ENCODE measurements around the gene CDKAL1.

- TF ChIP-seq ZNF8 (CRISPR knock-in tag; IDR thresholded peaks at IDR 0.05) (no peak), RARB (CRISPR knock-in tag; IDR thresholded peaks at IDR 0.05) (no peak), PPARA (CRISPR knock-in tag; IDR thresholded peaks at IDR 0.05; ENCODE audit: borderline replicate concordance) (no peak), CSDC2 (CRISPR knock-in tag; IDR thresholded peaks at IDR 0.05) (no peak), CSRNP3 (CRISPR knock-in tag; IDR thresholded peaks at IDR 0.05) (no peak), ZFP3 (CRISPR knock-in tag; IDR thresholded peaks at IDR 0.05) (no peak), POU6F1 (CRISPR knock-in tag; IDR thresholded peaks at IDR 0.05; ENCODE audit: borderline replicate concordance, low read depth) (no peak), ARNTL (CRISPR knock-in tag; IDR thresholded peaks at IDR 0.05; ENCODE audit: borderline replicate concordance, low read depth) (no peak), TCF4 (CRISPR knock-in tag; IDR thresholded peaks at IDR 0.05; ENCODE audit: borderline replicate concordance) (no peak)
- TF ChIP-seq, protein P1, sequence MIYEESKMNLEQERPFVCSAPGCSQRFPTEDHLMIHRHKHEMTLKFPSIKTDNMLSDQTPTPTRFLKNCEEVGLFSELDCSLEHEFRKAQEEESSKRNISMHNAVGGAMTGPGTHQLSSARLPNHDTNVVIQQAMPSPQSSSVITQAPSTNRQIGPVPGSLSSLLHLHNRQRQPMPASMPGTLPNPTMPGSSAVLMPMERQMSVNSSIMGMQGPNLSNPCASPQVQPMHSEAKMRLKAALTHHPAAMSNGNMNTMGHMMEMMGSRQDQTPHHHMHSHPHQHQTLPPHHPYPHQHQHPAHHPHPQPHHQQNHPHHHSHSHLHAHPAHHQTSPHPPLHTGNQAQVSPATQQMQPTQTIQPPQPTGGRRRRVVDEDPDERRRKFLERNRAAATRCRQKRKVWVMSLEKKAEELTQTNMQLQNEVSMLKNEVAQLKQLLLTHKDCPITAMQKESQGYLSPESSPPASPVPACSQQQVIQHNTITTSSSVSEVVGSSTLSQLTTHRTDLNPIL (CRISPR knock-in tag; IDR thresholded peaks at IDR 0.05; ENCODE audit: low read depth), result no peak
These were observed 97.3 kb downstream of the CDKAL1 start for GRCh38 chr6:20631549-20631924.

Measured in SK-N-SH treated with all-trans-retinoic acid at 6 μM for 48 hours (cell line).